Fibroblast of pulmonary artery (primary cell): ENCODE measurements around the gene ATG3.

Experiments
- DNase-seq: peaks from one replicate; pipeline ENCODE4 v3.0.0-alpha.2; 2010; ENCODE audit warnings: low read depth
- H3K4me3 ChIP-seq: replicated peaks from 2 replicates; pipeline ENCODE4 v1.5.1; 2011; ENCODE audit warnings: low read depth, mild to moderate bottlenecking, control low read depth, low read length, moderate library complexity
- CTCF ChIP-seq: IDR thresholded peaks from 2 replicates; pipeline ENCODE4 v1.5.1; 2011; ENCODE audit warnings: mild to moderate bottlenecking, control low read depth, low read length, inconsistent platforms; ENCODE audit errors: missing control alignments

ATG3 gene

GRCh38 chr3:112583105-112583504, 21.3 kb upstream of the ATG3 start:
- DNase-seq, result no peak
- no peak overlapping the region for H3K4me3 ChIP-seq
- no peak for TF ChIP-seq CTCF

DNA sequence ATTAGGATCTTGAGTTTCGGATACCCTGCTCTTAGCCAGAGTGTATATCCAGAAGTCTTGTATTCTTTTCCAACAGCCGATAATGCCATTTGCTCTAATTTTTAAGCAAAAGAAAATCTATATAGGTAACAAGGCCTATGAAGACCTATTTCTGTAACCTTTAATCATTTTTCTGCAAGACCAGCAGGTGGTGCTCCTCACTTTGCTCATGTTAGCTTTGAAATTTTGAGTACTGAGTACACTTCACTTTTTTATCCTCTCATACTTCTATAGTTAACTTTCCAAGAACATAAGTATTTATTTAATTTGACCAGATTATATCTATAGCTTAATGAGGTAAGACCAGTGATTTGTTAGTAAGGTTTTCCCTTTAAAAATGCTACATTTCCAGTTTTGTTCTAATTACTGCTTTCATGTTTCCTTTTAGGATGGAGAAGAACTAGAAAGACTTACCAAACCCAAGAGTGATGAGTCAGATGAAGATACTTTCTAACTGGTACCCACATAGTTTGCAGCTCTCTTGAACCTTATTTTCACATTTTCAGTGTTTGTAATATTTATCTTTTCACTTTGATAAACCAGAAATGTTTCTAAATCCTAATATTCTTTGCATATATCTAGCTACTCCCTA, 20.6 kb upstream of the ATG3 start:
- peak; percentile 73 for TF ChIP-seq CTCF
- no peak overlapping the region for H3K4me3 ChIP-seq
- peak; percentile 88 for DNase-seq

- H3K4me3 ChIP-seq, result no peak overlapping the region
- DNase-seq, result peak; percentile 59
- no peak for TF ChIP-seq CTCF
Measured at GRCh38 chr3:112579697-112580096, 17.9 kb upstream of the ATG3 start.

- DNase-seq, result no peak
- H3K4me3 ChIP-seq, result no peak overlapping the region
- no peak for TF ChIP-seq CTCF
Measured at GRCh38 chr3:112579232-112579631, 17.5 kb upstream of the ATG3 start.

DNA sequence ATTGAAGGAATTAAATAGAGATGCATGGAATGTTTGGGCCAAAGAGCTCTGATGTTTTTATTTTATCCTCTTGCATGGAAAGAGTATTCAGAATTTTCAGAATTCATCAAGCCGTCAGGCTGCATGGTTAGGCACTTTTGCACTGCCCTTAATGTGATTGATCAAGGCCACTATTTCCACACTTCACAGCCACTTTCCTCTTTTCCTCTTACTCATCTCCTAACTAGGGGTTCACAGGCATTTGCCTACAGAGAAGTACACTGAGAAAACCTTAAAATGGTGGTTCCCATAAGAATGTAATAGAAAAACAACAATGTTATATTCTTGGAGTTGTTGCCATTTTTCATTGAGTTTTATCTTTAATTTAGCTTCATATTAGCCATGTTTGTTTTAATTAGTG, 10.9 kb upstream of the ATG3 start:
- no peak for DNase-seq
- TF ChIP-seq CTCF, result no peak

GRCh38 chr3:112569265-112569664, 7.5 kb upstream of the ATG3 start:
- H3K4me3 ChIP-seq, result no peak overlapping the region
- no peak for TF ChIP-seq CTCF
- DNase-seq, result no peak

More for the DNA sequence above, 10.9 kb upstream of the ATG3 start:
- no peak overlapping the region for H3K4me3 ChIP-seq

GRCh38 chr3:112568642-112569041, 6.9 kb upstream of the ATG3 start:
- peak; percentile 16 for DNase-seq
- H3K4me3 ChIP-seq, result no peak overlapping the region
- no peak for TF ChIP-seq CTCF
